GM20000 (cell line): ENCODE measurements around the gene FMO5.
"Not testable (repeated sequence)": the region's sequence is repeated elsewhere in the genome, so short reads cannot be mapped to it uniquely, and the experiment has no call there.

Experiments
- DNase-seq: peaks from one replicate; pipeline ENCODE4 v3.0.0; 2012; ENCODE audit warnings: low spot score
- CTCF ChIP-seq: IDR thresholded peaks from 2 replicates; pipeline ENCODE4 v1.5.1; 2012; ENCODE audit warnings: mild to moderate bottlenecking, control low read depth; ENCODE audit errors: extremely low read depth, missing control alignments

Gene FMO5

GRCh38 chr1:147238053-147238902, 13.1 kb upstream of the FMO5 start:
- no peak for DNase-seq
- no peak for TF ChIP-seq CTCF

GRCh38 chr1:147236959-147237791, 12.0 kb upstream of the FMO5 start:
- DNase-seq: no peak
- no peak for TF ChIP-seq CTCF

- no peak for DNase-seq
- TF ChIP-seq CTCF: no peak
Measured at GRCh38 chr1:147236448-147236847, 11.3 kb upstream of the FMO5 start.

- no peak for TF ChIP-seq CTCF
Measured at GRCh38 chr1:147235822-147236221, 10.7 kb upstream of the FMO5 start.

GRCh38 chr1:147233903-147234302, 8.8 kb upstream of the FMO5 start:
- DNase-seq: not testable (repeated sequence)

More at GRCh38 chr1:147235822-147236221, 10.7 kb upstream of the FMO5 start:
- DNase-seq: no peak

- DNase-seq: not testable (repeated sequence)
Measured at GRCh38 chr1:147231032-147231431, 5.9 kb upstream of the FMO5 start.

GRCh38 chr1:147223740-147224615, 1.2 kb downstream of the FMO5 start:
- DNase-seq: no peak
- no peak for TF ChIP-seq CTCF

- no peak for TF ChIP-seq CTCF
- DNase-seq: no peak
Measured at GRCh38 chr1:147218606-147219005, 6.5 kb downstream of the FMO5 start.
